GM19193 (cell line): ENCODE measurements around the gene DNAH8.

Source experiments
- POLR2A ChIP-seq: IDR thresholded peaks from 4 replicates; pipeline ENCODE4 v1.6.1; 2011; ENCODE audit not compliant: insufficient read depth, insufficient read length; ENCODE audit errors: extremely low read depth

Gene DNAH8

DNA sequence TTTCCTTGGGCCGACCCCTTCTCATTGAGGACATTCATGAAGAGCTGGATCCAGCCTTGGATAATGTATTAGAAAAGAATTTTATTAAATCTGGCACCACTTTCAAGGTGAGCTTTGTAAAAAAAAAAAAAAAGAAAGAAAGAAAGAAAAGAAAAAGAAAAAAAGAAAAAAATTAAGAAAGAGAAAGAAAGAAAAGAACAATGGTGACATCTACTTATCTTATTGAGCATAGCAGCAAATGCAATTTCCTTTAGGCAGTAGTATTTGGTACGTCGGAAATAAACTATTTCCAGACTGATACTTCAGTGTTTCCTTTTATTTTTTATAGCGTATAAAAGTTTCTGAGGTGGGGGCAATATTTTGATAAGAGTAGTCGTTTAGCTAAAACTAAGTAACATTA, 214.4 kb downstream of the DNAH8 start:
- no peak for TF ChIP-seq POLR2A

DNA sequence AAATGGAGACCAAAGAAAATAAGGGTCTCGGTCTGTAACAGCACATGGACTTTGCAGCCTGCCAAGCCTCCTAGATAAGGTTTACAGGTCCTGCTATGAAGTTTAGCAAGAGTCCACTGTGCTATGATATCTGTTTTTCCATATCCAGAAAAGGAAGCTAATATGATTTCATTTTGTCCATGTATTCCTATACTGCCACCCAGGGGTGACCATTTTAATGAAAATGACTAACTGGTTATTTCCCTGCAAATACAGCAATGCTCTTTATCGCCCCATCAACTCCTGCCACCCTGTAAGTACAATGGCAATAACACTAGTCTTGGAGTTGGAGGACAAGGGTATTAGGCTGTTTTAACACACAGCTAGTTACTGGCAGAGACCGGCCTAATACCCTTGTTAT, 218.3 kb downstream of the DNAH8 start:
- TF ChIP-seq POLR2A, result no peak

DNA sequence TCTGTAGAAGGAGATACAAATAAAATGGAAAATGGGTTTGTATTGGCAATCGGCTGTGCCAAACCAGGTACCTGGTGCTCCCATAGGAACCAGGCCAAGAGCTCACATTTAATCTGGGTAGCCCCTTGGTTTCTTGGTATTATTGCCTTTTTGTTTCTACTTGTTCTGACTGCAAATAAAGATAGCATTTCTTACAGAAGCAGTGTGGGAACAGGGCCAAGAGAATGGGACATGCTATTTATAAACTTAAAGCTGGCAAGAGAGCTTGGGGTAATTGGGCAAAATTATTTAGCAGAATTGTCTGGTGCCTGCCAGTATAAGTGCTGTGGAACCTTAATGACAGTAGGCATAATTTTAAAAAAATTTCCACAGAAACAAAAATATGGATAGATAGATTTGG, 219.9 kb downstream of the DNAH8 start:
- TF ChIP-seq POLR2A, result no peak

DNA sequence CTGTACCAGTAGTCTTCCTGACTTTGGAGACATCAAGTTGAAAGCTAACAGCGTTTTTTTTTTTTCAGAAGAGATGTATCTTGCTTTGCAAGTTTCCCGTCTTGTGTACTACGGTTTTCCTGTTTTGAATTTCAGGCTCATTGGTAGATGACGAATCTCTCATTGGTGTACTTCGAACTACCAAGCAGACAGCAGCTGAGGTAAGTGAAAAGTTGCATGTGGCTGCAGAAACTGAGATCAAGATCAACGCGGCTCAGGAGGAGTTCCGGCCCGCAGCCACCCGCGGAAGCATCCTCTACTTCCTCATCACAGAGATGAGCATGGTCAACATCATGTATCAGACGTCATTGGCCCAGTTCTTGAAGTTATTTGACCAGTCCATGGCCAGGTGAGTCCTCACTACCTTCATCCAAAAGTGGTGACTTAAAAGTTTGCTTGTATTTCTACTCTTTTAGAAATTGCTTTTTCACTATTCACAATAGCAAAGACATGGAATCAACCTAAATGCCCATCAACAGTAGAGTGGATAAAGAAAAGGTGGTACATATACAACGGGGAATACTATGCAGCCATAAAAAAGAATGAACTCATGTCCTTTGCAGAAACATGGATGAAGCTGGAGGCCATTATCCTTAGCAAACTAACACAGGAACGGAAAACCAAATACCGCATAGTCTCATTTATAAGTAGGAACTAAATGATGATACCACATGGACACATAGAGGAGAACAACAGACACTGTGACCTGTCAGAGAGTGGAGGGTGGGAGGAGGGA, 222.9 kb downstream of the DNAH8 start:
- TF ChIP-seq POLR2A, result no peak

DNA sequence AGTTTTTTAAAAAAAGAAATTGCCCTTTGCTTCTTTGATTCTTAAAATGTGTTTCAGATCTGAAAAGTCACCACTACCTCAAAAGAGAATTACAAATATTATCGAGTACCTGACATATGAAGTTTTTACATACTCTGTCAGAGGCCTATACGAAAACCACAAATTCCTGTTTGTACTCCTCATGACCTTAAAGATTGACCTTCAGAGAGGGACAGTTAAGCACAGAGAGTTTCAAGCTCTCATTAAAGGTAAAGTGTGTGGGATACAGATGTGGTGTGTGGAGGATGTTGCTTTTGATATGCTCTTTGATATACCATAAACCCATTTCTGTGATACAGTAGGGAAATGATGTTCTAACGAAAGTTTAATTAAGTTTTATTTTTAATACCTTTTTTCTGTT, 223.6 kb downstream of the DNAH8 start:
- TF ChIP-seq POLR2A, result no peak

DNA sequence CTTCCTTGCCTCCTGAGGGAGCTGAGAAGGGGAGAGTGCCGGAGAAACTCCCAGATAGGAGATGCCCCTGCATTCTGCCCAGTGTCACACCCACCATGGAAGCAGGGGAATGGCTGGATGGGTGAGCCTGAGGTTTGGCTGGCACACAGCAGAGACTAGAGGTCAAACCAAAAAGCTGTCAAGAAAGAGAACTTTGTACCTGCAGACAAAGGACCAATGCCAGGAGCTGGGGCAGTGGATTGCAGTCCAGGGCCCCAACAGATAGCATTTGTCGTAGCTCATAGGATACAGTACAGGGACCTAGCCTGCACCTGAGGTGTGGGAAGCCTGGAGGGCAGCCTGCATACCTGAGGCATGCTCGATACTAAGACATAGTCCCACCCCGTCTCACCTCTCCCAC, 227.3 kb downstream of the DNAH8 start:
- no peak for TF ChIP-seq POLR2A

DNA sequence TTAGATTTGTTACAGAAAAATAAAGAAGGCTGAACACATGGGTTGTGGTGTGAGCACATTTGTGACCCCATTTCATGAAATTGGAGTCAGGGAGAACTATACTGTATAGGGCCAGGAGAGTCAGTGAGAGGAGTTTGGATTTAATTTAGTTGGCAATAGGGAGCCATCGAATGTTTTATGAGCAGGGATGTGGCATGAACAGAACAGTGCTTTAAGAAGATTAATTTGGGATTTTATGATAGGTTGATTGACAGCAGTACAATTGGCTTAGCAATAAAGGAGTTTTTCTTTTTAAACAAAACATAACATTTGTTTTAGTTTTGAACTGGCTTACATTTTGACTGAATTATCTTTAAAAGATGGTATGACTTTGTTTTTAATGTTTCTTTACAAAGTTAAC, 227.9 kb downstream of the DNAH8 start:
- TF ChIP-seq POLR2A, result no peak

DNA sequence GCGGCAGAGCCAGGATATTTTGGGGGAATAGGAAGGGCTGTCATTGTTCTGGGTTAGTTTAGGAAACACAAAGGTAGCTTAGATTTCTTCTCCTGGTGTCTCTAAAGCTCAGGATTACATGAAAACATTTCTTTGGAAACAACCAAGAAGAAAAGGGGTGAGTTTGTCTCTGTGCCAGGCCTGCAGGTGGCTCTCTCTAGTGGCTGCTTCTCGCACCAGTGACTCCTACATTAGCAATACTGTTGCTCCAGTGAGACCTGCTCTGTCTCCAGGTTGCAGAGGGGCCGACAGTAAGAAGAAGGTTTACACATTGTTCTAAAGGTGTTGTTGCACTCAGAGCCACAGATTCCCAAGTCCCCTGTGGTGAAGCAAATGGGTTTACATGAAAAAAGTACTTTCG, 228.9 kb downstream of the DNAH8 start:
- TF ChIP-seq POLR2A, result no peak

DNA sequence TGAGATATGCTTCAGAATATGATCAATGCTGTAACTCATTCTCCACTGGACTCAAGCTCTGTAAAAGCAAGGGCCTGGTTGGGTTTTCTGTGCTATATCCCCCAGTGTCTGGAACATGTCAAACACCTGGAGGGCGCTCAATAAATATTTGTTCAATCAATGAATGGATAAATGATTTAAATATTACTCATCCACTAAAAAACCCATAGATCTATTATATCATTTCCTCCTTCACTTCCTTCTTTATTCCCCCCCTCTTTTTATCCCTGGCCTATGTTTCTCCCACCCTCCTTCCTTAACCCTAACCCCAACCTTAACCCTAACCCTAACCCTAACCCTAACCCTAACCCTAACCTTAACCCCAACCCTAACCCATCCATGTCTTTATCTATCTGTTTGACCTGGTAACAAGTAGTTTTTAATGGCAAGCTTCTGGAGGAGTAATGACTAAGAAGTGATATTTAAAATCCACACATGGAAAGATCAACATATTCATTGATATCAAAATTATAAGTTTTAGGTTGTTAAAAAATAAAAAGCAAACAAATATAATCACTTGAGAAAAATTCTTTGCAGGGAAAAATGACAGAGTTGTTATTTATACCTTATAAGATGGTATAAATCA, 229.7 kb downstream of the DNAH8 start:
- TF ChIP-seq POLR2A, result no peak

DNA sequence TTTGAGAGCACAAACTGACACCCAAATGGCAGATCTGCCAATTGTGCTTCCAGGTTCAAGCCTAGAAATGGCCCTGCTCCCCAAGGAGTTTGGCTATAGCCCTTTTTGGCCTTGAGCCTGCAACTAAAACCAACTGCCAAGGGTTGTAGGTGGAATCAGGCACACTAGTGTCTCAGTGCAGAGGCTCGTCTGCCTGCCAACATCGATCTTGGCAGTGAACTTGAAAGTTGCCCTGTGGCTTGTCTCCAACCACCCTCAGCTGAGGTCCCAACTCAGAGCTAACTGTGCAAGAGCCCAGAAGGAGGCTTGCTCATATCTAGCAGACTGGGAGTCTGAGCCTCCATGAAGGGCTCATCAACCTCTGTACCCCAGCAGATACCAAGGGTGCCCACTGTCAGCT, 240.8 kb downstream of the DNAH8 start:
- TF ChIP-seq POLR2A, result no peak

DNA sequence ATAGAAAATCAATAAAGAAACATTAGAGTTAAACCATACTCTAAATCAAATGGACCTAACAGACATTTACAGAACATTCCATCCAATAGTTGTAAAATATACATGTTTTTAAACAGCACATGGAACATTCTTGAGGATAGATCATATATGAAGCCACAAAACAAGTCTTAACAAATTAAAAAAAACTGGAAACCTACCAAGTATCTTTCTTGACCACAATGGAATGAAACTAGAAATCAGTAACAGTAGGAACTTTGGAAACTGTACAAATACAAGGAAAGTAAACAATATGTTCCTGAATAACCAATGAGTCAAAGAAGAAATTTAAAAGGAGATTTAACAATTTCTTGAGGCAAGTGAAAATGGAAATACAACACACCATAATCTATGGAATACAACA, 242.3 kb downstream of the DNAH8 start:
- no peak for TF ChIP-seq POLR2A

DNA sequence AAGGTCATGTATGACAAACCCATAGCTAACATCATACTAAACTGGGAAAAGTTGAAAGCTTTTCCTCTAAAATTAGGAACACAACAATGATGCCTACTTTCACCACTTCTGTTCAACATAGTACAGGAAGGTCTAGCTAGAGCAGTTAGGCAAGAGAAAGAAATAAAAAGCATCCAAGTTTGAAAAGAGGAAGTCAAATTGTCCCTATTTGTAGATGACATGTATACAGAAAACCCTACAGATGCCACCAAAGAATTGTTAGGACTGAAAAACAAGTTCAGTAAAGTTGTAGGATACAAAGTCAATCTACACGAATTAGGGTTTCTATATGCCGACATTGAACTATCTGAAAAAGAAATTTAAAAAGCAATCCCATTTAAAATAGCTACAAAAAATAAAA, 244.0 kb downstream of the DNAH8 start:
- no peak for TF ChIP-seq POLR2A

DNA sequence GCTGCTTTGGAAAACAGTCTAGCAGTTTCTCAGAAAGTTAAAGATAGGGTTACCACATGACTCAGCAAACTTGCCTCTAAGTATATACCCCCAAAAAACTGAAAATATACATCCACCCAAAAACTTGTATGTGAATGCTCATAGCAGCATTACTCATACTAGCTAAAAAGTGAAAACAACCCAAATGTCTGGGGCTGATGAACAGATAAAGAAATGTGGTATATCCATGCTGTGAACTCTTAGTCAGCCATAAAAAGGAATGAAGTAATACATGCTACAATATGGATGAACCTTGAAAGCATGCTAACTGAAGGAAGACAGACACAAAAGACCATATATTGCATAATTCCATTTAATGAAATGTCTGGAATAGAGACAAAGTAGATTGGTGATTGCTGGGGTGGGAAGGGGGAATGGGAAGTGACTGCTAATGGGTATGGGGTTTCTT, 253.6 kb downstream of the DNAH8 start:
- TF ChIP-seq POLR2A, result no peak

DNA sequence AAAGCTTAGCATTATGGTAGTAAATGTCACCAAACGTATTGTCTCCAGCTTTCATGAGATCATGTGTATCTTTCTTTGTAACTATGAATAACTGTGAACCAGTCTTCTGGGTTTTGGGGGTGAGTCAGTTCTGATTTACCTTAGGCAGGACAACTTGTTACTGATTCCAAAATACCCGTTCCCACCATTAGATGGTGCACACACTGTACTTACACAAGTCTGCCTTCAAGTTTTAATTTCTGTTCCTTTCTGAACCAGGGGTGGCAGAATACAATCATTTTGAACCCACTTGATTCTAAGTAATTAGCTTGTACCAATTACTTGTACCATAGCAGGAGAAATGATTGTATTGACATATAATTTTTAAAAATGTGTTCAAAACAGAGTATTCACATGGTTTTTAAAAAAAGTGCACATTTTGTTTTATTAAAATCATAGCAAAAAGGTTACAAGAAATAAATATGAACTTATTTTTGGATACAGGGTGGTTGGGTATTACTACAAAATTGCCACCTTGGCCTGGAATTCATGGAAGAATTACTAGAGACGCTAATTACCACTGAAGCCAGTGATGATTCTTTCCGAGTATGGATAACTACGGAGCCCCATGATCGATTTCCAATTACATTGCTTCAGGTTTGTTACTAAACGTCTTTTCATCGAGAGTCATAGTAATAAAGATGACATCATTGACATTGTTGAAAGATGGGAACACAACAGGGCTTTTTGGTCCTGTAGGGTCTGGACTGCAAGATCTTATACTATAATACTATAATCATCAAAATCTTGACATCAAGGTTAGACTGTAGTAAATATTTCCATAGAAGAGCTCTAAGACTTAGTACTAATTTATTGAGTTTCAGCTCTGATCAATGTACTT, 258.3 kb downstream of the DNAH8 start:
- no peak for TF ChIP-seq POLR2A

DNA sequence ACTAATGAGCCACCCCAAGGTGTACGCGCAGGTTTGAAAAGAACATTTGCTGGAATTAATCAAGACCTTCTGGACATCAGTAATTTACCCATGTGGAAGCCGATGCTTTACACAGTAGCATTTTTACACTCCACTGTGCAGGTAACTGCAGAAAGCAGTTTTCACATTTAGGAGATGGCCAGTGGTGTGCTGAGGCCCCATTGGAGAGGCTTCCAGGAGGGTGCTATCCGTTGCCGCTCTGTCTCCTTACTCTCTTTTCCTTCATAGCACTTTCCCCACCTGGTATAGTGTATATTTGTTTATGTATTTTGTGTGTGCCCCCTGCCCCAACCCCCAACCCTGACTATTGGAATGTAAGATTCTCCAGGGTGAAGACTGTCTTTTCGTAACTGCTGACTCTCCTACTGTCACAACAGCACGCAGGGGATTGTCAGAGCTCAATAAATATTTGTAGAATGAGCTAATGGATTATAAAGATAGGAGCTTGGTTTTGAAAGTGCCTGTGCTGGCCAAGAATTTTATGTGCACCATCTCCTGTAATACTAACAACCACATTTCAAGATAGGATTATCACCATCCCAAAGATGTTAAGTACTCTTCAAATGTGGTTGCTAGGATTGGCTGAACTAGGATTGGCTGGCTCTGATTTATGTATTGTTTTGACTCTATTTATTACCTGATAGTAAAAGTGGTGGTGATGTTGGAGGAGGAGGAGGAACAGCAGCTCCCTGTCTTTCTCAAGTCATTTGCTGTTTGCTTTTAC, 259.5 kb downstream of the DNAH8 start:
- TF ChIP-seq POLR2A, result no peak

DNA sequence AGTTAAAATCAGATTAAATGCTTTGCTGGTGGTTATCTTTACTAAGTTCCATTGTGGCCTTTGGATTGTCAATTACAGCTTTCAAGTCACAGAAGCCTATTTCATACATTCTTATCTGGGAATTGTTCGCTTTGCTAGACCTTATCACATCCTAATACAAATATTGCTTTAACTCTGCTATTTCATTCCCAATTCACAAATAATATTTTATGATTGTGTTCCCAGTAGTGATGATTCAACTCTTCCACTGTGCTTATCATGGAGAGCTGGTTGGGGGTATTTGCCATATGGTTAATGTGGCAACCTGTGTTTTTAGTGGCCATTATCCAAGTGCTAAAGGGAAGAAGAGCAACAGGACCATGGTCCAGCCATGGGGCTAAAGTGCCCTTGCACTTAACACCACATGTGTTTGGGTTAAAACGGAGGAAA, 260.5 kb downstream of the DNAH8 start:
- TF ChIP-seq POLR2A, result no peak

DNA sequence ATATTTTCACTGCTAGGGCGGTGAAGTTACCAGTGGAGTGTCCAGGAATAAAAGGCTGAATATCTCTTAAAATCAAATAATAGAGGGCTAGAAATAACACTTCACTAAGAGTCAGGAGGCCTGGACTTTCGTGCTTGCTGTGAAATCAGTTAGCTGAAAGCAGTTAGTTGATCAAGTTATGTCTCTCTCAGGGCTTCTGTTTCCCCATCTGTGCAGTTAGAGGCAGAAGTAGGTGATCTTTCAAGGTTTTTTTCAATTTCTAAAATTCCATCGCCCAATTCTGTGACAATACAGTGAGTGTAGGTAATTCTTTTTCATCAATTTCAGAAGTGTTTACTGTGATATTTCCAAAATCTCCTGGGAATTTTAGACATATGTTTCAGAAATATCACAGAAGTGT, 260.9 kb downstream of the DNAH8 start:
- no peak for TF ChIP-seq POLR2A
